GM18868 (cell line): ENCODE measurements around the gene NKAPL.
"Not testable (repeated sequence)": the region's sequence is repeated elsewhere in the genome, so short reads cannot be mapped to it uniquely, and the experiment has no call there.

Experiments
- ATAC-seq: cut with Tn5 transposase; IDR thresholded peaks from one replicate; pipeline ENCODE4 v1.9.1; 2021; ENCODE audit warnings: mild to moderate bottlenecking, moderate library complexity; ENCODE audit not compliant: unreplicated experiment

The NKAPL gene

GRCh38 chr6:28295326-28295725, 36.2 kb downstream of the NKAPL start:
- no peak for ATAC-seq

DNA sequence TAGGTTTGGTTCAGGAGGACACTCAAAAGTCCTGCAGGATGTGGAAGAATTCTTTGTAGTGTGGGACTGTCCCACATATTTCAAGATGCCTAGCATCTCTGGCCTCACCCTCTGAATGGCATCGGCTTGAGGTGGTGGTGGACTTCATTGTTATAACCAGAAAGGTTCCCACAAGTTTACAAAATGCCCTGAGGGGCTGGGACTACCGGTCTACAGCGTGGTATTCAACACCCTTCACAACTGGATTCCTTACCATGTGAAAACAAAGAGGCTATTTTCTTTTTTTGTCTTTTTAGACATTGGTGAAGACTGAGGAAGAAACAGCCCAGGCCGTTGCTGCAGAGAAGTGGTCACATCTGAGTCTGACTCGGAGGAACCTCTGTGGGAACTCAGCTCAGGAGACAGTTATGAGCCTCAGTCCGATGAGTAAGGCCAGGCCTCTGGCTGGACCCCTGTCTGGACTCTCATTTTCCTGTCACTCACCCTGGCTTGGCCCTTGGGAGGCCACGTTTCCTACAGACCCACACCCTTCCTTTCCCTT, 37.5 kb downstream of the NKAPL start:
- no peak for ATAC-seq

- ATAC-seq: peak; percentile 58
Measured at GRCh38 chr6:28303570-28303969, 44.5 kb downstream of the NKAPL start.

GRCh38 chr6:28306363-28306762, 47.3 kb downstream of the NKAPL start:
- not testable (repeated sequence) for ATAC-seq
